ENCODE results near the gene NCKAP5.
A peak's percentile ranks its signal among the peaks of the same experiment; 100 is the strongest.

The NCKAP5 gene

DNA sequence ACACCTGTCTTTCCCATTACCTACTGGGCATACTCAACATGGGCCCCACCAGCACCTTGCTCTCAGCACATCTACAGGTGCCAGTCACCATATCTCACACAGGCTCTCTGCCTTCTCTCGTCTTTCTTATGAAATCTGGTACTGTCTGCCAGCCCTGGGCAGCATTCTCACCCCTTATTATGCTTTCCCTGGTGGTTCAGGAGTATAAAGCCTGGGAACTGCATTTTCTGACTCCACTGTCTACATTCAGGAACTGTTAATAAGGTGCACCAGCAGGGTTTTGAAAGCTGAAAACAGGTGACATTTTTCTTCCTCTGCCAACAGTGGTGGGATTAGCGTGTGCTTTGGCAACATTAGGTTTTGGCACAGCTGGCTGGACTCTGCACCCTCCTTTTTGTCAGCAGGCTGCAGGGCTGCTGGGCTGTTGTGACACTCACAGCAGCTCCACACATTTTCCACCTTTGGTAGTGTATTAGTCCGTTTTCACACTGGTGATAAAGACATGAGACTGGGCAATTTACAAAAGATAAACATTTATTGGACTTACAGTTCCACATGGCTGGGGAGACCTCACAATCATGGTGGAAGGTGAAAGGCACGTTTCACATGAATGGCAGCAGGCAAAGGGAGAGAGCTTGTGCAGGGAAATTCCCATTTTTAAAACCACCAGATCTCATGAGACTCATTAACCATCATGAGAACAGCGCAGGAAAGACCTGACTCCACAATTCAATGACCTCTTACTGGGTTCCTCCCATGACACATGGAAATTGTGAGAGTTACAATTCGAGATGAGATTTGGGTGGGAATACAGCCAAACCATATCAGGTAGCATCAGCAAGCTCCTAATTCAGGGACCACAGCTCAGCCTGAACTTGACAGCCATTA, 555.2 kb downstream of the NCKAP5 start:
- TF ChIP-seq CTCF (IDR thresholded peaks at IDR 0.05; ENCODE audit: insufficient read depth, low read depth, low read length, missing control alignments), result no peak
- no peak overlapping the region for H3K4me3 ChIP-seq (ENCODE audit: low read depth, low read length)
- DNase-seq (ENCODE audit: low read depth), result peak; percentile 7

DNA sequence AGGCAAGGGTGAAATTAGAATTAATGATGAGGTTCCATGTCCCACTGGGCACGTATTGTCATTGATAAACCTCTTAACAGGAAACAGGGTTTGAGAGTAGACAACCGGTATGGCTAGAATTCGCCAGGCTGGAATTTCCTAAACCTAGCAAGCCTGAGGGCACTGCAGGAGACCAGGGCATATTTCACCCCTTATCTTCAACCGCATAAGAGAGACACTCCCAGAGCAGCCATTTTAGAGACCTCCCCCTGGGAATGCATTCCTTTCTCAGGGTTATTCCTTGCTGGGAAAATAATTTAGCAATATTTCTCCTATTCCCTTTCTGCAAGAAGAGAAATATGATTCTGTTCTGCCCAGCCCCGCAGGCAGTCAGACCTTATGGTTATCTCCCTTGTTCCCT, 563.6 kb downstream of the NCKAP5 start:
- no peak overlapping the region for H3K4me3 ChIP-seq (ENCODE audit: low read depth, low read length)
- TF ChIP-seq CTCF (IDR thresholded peaks at IDR 0.05; ENCODE audit: insufficient read depth, low read depth, low read length, missing control alignments), result no peak
- DNase-seq (ENCODE audit: low read depth), result no peak

- TF ChIP-seq CTCF (IDR thresholded peaks at IDR 0.05; ENCODE audit: insufficient read depth, low read depth, low read length, missing control alignments), result no peak
- no peak for DNase-seq (ENCODE audit: low read depth)
Observed at GRCh38 chr2:132999421-132999820, 568.8 kb downstream of the NCKAP5 start.

DNA sequence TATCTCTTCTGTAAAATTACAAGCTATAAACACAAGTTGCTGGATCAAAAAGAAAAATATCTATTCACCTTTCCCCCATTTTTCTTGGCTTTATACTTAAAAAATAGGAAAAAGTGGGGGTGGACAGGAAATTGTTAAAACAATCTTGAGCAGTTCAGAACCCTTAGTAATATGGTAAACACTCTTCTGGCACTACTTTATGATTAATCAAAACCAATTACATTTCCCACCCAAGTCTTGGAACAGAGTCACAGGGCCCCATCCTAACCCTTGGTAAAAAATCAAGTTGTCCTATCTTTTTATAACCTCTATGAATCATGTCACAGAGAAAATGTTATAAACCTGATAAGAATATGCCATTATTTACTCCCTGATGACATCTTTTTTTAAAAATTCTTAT, 570.0 kb downstream of the NCKAP5 start:
- no peak for TF ChIP-seq CTCF (IDR thresholded peaks at IDR 0.05; ENCODE audit: insufficient read depth, low read depth, low read length, missing control alignments)
- no peak overlapping the region for H3K4me3 ChIP-seq (ENCODE audit: low read depth, low read length)
- no peak for DNase-seq (ENCODE audit: low read depth)

More at GRCh38 chr2:132999421-132999820, 568.8 kb downstream of the NCKAP5 start:
- H3K4me3 ChIP-seq (ENCODE audit: low read depth, low read length), result no peak overlapping the region

DNA sequence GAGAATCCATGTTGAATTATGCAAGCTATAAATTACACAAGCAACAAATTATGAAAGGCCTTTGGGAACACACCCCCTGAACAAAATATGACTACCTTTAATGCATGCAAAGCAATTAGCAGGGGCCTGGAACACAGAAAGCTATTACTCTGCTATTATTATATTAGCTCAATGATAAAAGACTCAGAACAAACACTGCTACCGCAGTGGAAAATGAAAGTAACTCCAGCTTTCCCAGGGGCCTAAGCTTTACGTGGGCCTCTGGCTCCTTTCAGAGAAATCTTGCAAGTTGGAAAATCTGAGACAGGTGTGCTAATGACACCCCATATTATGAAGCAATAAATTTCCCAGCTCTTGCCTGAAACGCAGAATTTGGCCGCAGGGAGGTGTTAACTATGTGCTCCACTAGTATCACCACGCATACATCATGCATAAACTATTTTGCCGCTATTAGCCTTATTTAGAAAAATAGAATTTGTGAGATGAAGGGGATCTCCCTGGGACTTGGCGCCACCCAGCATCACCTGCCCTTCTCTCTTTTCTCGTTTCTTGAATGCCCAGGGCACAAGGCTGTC, 576.7 kb downstream of the NCKAP5 start:
- no peak for TF ChIP-seq CTCF (IDR thresholded peaks at IDR 0.05; ENCODE audit: insufficient read depth, low read depth, low read length, missing control alignments)
- no peak overlapping the region for H3K4me3 ChIP-seq (ENCODE audit: low read depth, low read length)
- DNase-seq (ENCODE audit: low read depth), result no peak

GRCh38 chr2:132984731-132985130, 583.5 kb downstream of the NCKAP5 start:
- no peak for DNase-seq (ENCODE audit: low read depth)
- no peak for TF ChIP-seq CTCF (IDR thresholded peaks at IDR 0.05; ENCODE audit: insufficient read depth, low read depth, low read length, missing control alignments)
- H3K4me3 ChIP-seq (ENCODE audit: low read depth, low read length), result no peak overlapping the region

Data from GM12865 (cell line).